Activated effector memory CD4-positive, alpha-beta T cell treated with Interleukin-2 at 50 U/mL for 16 hours (primary cell): ENCODE measurements around the gene PCBP3.
"Not testable (repeated sequence)": the region's sequence is repeated elsewhere in the genome, so short reads cannot be mapped to it uniquely, and the experiment has no call there.

Experiments
- DNase-seq: peaks from one replicate; pipeline ENCODE4 v3.0.0-alpha.2; 2020

The PCBP3 gene

DNA sequence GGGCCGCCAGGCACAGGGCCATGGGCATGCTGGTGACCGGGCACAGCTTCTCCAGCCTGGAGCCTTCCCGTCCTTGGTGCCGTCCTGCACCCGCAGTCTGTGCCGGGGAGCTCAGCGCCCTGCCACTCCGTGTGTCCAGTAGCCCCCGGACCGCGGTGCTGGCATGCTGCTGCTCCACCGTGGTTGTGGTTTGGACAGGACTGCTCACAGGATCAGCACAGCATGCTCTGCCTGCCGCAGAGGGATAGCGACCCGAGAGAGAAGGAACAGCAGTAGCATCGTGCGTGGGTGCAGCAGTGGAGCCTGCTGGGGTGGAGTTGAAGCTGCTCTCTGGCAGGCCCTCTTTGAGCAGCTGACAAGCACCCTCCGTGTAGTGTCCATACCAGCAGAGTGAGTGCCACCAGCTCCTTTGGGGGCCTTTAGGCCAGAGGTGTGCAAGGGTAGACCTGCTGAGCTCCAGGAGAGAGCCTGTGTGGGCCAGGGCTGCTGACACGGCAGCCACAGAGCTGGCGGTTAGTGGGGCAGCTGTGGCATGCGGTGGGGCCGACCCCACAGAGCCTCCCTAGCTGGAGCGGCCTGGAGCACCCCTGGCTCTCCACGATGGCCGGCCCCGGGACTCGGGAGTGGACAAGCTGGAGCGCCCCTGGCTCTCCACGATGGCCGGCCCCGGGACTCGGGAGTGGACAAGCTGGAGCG, 6.4 kb upstream of the PCBP3 start:
- no peak for DNase-seq

DNA sequence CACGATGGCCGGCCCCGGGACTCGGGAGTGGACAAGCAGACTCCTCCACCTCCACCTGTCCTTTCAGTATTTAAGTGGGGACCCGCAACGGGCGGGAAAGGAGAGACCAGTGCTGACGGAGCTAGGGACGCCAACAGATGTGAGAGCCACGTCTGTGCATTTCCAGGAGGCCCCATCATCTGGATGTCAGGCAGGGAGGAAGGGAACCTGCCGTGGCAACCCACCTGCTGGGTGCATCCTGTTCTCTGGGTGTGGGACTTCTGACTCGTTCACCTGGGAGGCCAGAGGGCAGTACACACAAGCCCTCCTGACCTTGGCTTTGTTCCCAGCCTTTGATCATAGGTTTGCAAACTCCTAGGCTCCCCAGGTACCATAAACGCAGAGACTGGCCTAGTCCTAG, 5.6 kb upstream of the PCBP3 start:
- DNase-seq = no peak

DNA sequence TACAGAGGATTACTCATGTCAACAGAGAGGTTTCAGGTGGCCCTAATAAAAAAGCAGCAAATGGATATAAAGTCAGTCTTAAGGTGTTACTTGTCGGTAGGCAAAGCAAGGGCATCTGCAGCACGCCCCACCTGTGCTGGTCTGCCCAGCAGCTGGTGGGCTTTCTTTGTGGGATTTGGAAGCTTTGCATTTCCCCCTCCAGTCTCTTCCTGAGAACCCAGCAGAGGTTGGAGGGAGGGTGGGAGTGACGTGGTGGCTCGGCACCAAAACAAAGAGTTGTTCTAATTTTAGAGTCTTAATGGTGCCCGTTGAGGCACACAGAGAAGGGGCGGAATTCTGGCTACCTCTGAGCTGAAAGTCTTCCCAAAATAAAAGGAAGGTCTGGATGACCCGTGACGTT, 4.8 kb upstream of the PCBP3 start:
- DNase-seq = no peak

DNA sequence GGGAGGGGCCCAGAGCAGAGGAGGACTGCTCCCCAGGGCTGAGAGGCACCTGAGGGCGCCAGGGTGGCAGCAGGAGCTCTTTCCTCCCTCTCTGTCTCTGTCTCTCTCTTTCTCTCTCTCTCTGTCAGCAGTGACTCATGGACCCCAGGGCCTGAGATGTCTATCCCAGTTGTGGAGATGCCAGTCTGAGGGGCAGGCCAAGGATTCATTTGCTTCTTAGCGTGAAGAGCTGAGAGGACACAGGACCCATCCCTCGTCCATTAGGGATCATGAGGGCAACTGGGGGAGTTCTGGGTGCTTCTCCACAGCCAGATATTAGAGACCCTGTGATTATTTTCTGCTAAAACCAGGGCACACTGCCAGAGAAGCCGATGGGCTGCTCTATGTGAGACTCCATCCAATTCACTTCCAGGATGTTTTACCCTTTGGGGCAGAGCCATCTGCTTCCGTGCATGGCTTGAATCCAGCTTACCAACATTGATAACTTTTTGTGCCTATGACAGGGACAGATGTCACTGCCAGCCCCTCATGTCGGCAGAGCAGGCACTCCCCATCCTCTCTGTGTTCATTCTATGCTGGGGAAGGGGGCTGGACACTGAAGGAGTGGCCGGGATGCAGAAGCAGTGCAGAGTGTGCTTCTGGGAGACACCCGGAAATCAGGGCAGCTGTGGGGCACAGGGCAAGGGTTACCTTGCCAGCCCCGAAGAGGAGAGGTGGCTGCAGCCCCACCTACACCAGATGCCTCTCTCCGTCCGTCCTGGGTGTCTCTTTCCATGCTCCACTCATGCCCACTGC, 4.1 kb upstream of the PCBP3 start:
- no peak for DNase-seq

DNA sequence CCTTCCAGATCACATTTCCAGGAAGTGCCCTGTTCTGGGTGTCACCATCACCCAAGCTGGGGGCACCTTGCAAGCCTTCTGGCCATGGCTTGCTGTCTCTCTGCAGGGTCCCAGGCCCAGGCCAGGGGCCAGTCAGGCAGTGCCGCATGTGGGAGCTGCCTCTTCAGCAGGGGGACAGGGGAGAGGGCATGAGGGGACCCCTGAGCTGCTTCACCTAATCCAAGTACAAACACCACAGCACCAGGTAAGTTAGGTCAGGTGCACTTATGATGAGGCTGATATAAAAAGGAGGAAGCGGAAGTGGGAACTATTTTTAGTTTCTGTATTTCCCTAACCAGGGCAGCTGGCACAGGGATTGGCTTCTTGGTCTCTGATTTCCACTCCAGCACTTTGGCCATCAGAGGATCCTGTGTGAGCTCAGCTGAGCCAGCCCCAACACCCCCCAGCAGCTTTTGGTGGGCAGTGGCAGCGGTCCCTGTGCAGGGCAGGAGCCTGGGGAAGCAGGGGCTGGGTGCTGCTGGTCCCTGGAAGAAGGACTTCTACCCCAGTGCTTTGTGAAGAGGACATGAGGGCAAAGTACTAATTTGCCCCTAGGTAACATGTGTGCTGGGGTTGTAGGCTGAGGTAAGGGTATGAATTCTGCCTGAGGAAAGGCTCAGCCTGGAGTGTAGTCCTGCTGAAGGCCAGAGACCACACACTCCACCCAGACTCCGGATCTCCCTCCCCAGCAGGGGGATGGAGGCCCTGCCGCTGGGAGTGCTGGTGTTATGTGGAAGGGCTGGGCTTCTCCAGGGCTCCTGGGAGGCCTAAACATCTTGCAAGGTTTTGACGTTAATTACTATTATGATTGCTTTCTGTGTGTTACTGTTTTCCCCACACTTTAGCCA, 3.3 kb upstream of the PCBP3 start:
- no peak for DNase-seq

DNA sequence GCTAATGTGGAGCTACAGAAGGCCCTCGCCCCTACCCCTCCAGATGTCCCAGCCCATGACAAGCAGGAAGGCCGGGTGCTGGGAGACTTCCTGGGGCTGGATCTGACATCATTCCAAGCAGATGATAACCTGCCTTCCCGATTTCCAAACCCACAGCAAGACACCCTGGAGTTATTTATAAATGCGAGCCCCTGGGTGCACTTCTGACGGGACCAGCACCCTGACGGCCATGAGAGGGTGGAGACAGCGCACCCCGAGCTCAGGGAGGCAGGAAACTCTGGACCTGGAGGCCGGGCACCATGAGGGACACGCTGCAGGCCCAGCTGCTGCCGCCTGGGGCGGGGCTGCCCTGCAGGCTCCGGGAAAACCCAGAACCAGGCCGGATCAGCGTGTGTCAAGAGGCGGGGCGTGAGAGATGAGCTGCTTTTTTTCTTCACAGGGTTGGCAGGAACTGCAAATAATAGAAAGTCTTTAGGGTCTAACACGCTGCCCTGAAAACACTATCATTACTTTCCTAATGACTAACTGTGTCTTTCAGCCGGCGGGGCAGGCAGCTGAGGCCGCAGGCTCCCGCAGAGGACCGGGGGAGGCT, 2.5 kb upstream of the PCBP3 start:
- DNase-seq = no peak

DNA sequence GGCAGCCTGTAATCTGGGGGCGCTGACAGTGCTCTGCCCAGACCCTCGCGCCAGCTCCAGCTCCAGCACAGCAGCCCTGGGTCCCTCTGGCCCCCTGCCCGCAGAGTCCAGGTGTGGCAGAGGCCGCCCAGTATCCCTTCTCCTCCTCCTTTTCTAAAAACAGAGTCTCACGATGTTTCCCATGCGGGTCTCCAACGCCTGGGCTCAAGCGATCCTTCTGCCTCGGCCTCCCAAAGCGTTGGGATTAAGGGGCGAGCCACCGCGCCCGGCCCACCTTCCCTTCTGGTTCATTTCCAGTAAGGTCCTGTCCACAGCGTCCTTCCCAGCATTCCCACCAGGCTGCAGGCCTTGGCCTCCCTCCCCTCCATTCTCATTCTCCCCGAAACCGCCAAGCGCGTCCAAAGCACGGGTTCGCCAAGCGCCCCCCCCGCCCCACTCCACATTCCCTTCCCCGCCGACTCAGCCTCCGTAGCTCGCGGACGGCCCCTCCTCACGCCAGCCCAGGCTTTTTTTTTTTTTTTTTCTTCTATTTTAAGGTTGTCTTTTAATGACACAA, 2.0 kb upstream of the PCBP3 start:
- no peak for DNase-seq

DNA sequence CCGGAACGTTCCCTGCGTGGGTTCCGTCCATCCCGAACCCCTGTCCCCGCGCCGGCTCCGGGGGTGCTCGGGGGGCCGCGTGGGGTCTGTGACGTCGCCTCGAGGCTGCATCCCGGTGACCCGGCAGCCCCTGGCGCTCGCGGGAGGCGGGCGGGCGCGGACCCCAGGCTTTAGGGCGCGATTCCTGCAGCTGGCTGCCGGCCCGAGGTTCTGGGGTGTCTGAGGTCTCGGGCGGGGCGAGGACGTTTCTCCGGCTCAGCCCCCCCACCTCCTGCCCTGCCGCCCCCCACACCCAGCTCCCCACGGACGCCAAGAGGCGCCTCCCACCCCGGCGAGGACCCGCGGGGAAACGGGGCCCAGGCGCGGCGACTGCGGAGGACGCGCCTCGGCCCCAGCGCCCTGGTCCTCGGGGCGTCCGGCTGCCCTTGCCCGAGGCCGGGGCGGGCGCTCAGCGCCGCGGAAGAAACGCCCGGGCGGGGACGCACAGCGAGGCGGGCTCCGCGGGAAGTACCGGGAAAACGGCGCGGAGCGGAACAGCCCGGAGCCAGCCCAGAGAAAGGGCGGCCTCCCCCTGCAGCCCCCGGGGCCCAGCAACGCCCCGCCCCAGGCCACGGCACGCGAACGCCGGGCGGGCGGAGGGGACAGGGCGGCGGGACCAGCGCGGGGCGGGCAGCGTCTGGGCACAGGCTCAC, 1.3 kb upstream of the PCBP3 start:
- no peak for DNase-seq

DNA sequence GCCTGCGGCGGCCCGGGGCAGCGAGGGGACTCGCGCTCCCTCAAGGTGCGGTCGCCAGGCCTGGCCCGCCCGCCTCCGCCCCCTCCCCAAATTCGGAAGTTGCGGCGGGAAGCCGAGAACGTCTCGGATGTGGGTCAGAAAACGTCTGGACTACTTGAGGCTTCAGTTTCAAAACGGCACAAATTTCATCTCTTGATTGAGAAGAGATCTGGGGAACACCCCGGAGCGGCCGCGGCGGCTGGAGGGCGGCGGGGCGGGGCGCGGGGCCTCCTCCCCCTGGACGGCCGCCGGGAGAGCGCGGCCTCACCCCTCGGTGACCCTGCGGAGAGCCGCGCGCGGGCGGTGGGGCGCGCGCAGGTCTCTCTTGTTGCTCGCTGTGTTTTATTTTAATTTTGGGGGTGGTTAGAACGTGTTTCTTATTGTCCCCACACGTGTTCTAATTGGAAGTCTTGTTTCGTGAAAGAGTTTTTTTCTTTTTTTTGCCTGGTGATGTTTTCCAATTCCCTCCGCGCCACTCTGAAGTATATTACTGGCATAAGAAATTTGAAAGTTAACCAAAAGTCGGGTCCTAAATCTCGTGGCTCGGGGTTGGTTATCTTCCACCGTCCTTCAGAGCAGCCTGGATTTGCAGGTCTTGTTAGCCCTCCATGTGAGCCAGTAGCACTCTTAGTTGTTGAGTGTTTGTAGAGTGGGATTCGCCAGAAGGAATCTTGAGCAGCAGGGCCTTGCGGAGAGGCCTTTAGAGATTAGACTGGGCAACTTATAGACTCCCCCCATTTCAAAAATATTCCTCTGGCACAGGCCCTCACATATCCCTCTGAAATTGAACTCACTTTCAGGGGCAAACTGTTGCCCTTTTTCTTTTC, 749 bp downstream of the PCBP3 start:
- no peak for DNase-seq

DNA sequence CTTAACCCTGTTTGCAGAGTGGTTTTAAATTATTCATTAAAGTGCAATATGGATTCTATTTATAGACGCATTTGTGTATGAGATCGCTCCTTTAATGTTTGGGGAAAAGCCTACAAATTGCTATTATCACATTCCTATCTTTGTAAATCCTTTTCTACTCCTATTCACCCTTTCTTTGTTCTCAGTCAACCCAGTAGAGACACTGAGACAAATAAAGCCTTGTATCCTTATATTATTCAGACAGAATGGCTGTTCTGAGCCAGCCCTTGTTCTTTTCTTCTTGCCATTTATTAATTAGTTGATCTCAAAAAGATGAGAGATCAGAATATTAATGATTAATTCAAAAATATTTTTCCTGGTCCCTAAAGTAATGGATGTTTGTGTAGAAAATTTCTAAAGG, 8.4 kb downstream of the PCBP3 start:
- no peak for DNase-seq

DNA sequence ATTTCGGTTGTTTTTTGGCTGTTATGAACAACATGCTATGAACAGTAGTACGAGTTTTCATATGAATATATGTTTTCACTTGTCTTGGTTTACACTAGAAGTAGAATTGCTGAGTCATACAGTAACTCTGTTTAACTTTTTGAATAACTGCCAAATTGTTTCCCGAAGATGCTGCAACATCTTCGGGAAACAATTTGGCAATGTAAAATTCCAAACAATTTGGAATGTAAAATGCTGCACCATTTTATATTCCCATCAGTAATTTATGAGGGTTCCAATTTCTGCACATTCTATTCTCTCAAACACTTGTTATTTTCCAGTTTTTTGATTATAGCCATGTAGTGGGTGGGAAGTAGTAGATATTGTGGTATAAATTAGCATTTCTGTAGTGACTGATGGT, 11.6 kb downstream of the PCBP3 start:
- DNase-seq = no peak

DNA sequence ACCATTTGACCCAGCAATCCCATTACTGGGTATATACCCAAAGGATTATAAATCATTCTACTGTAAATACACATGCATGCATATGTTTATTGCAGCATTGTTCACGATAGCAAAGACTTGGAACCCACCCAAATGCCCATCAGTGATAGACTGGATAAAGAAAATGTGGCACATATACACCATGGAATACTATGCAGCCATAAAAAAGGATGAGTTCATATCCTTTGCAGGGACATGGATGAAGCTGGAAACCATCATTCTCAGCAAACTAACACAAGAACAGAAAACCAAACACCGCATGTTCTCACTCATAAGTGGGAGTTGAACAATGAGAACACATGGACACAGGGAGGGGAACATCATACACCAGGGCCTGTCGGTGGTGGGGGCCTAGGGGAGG, 12.6 kb downstream of the PCBP3 start:
- DNase-seq = not testable (repeated sequence)

DNA sequence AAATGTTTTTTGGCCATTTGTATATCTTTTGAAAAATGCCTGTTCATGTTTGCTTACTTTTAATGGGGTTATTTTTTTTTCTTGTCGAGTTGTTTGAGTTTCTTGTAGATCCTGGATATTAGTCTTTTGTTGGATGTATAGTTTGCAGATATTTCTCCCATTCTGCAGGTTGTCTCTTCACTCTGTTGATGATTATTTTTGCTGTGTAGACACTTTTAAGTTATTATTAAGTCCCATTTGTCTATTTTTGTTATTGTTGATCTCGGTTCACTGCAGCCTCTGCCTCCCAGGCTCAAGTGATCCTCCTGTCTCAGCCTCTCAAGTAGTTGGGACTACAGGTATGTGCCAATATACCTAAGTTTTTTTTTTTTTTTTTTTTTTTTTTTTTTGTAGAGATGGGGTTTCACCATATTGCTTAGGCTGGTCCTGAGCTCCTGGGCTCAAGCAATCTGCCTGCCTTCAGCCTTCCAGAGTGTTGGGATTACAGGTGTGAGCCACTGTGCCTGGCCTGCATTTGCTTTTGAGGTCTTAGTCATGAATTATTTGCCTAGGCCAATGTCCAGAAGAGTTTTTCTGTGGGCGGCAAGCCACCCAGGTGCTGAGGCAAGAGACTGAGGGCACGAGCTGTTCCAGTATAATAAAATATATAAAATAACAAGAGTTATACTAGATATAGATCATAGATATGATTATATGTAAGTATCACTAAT, 18.5 kb downstream of the PCBP3 start:
- DNase-seq = not testable (repeated sequence)

DNA sequence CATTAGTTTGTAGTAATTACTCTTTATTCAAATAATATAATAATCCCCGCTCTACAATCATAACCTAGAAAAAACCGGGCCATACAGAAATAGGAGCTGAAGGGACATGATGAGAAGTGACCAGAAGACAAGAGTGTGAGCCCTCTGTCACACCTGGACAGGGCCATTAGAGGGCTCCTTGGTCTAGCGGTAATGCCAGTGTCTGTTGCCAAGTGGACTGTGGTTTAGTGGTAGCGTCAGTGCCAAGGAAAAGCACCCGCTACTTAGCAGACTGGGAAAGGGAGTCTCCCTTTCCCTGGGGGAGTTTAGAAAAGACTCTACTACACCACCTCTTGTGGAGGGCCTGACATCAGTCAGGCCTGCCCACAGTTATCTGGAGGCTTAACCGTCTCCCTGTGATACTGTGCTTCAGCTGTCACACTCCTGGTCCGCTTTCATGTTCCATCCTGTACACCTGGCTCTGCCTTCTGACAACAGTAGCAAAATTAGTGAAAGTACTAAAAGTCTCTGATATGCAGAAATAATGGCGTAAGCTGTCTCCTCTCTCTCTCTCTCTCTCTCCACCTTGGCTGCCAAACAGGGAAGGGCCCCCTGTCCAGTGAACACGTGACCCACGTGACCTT, 19.2 kb downstream of the PCBP3 start:
- not testable (repeated sequence) for DNase-seq

DNA sequence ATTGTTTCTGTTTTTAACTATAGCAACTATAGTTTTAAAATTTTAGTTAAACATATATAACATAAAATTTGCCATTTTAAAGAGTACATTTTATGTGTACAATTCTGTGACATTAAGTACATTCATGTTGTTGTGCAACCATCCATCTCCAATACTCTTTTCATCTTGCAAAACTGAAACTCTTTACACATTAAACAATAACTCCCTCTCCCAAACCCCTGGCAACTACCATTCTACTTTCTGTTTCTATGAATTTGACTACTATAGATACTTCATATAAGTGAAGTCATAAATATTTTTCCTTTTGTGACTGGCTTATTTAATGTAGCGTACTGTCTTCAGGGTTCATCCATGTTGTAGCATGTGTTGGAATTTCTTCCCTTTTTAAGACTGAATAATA, 25.9 kb downstream of the PCBP3 start:
- no peak for DNase-seq

DNA sequence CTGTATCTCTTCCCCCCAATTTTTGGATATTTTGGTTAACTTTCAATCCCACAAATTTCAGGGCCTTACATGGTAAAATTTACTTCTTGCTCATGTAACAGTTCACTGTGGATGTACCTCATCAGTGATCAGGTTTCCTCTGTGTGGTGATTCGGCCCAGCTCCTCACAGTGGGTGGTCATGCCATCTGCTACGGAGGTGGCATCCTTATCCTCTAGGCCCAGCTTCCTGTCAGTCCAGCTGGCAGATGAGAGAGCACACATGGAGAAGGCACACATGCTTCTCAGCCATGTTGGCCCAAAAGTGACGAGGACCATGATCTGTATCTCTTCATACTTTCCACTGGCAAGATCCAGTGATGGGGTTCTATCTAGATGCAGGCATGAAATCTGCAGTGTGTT, 27.2 kb downstream of the PCBP3 start:
- DNase-seq = no peak

DNA sequence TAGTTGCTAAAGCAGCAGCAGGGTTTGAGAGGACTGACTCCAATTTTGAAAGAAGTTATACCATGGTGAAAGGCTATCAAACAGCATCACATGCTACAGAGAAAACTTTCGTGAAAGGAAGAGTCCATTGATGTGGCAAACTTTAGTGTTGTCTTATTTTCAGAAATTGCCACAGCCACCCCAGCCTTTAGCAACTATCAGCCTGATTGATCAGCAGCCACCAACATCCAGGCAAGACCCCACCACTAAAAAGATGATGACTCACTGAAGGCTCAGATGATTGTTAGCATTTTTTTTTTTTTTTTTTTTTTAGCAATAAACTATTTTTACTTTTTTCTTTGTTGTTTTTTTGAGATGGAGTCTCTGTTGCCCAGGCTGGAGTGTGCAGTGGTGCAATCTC, 35.3 kb downstream of the PCBP3 start:
- DNase-seq = not testable (repeated sequence)

DNA sequence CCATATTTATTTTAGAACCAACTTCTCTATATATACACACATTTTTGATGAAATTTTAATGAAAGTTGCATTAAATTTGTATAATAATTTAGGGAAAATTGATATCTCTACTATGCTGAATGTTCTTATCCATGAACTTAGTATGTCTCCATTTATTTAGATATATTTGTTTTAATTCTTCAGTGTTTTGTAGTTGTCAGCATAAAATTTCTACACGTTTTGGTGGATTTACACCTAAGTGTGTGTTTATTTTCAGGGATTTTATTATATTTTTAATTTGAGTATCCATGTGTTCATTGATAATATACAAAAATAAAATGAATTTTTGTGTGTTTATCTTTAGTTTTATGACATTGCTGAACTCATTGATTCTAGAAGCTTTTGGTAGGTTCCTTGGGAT, 36.7 kb downstream of the PCBP3 start:
- DNase-seq = no peak

DNA sequence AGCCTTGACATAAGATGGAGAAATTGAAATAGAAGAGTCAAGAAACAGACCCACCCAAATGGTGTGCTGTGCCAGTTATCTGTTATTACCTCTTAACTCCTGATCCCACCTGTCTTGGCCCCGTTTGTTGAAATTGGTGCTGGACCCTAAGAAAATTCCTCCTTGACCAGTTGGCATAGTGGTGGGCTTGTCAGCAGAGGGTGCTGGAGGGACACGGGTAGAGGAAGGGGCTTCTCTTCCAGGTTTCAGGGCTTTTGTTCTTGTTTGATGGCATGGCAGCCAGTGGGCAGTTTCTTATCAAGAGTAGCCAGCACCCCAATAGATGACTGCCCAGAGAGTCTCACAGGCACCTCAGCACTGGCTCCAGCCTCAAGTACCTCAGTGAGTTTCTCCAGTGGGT, 51.6 kb downstream of the PCBP3 start:
- DNase-seq = no peak
